IPS DF 4.7 (cell line): ENCODE results near the gene DCAF11.

Experiments used
- DNase-seq: peaks from one replicate; pipeline ENCODE4 v3.0.0-alpha.2; 2013; ENCODE audit warnings: low spot score; ENCODE audit errors: extremely low read depth

The DCAF11 gene

GRCh38 chr14:24078146-24078545 is 36.4 kb upstream of the DCAF11 start:
- no peak for DNase-seq

DNA sequence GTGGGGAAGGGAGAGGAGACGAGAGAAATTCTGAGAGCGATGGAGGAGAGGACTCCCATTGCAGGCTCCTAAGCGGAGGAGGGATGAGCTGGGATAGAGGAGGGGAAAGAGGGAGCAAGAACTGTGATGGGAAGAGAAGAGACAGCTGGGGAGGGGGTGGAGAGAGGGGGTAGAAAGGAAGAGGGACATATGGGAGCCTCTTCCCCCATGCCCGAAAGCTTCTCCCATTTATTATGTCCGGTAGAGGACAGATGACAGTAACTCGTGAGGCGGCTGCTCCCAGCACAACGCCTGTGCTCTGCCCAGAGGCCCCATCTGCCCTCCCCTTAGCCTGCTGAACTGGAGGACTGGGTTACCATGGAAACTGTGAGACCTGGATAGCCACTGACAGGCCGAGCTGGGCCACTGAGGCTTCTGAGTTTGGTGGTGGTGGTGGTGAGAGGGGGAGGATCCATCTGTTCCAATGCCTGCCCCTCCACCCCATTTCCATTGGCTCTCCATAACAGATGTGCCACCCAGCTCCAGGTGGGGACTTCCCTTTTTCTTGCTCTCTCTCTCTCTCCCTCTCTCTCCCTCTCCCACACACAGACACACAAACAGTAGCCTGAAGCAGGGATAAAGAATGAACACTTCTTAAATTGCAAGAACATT is 35.0 kb upstream of the DCAF11 start:
- DNase-seq: no peak

DNA sequence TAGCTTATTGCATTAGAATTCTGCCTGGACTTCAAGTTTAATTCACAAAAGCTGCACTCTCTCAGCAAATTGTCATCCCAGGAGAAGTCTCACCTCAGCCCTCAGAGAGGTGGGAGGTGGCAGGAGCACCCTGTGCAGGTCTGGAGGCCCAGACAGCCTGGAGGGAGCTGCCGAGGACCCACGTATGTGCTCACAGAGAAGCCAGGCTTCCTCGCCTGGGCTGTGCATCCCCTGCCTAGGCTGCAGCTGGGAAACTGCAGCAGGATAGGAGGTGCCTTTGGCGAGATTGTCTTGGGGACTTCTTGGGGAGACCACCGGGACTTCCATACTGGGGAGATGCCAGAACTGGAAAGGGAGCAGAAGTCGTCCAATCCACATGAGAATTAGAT is 34.4 kb upstream of the DCAF11 start:
- DNase-seq: no peak

DNA sequence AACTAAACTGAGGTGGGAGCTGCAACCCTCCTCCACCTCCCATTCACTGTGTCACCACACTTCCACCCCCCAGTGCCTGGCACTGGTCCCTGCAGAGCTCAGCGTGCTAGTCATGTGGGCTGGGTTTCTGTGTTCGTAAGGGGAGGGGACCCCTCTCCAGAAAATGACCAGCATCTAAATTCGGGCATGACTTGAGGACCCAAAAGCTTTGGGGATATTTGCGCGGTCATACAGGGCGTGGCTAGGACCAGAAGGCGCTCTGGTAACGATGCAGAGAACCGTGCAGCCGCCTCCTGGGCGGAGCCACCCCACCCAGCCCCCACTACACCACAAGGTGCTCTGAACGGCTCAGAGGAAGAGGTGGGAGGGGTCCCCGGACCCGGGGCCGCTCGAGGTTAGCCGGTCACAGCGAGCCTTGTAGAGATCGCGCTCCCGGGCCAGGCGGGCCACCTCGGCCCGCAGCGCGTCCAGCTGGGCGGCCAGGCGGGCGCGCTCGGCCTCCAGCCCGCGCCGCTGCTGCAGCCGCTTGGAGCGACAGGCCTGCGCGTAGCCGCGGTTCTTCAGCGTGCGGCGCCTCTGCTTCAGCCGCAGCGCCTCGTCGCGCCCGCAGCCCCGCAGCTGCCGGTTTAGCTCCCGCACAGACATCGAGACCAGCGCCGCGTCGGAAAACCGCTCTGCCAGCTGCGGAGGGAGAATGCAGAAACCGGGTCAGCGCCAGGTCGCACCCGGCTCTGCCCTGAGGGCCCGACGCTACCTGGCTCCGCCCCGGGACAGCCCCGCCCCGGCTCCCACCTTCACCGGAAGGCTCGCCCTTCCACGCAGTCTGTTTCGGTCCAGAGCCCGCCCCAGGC is 33.5 kb upstream of the DCAF11 start:
- no peak for DNase-seq

DNA sequence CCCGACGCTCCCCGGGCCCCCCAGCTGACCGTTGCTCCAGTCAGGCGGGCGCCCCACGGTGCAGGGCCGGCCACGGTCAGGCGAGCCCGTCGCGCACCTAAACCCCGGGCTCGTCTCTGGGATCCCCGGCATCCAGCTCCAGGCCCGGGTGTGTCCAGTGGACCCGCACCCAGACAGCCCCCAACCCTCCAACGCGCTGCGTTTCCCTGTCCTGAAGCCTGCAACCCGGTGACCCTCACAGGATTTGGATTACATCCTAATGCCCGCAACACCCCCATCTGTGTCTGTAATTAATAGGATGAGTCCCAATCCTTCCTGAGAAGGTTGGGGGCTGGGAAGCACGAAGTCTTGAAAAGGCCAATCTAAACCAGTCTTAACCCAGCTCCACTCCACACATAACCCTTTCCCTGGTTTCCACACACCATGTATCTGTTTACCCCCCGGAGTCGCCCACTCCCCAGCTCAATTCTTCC is 32.8 kb upstream of the DCAF11 start:
- no peak for DNase-seq

DNA sequence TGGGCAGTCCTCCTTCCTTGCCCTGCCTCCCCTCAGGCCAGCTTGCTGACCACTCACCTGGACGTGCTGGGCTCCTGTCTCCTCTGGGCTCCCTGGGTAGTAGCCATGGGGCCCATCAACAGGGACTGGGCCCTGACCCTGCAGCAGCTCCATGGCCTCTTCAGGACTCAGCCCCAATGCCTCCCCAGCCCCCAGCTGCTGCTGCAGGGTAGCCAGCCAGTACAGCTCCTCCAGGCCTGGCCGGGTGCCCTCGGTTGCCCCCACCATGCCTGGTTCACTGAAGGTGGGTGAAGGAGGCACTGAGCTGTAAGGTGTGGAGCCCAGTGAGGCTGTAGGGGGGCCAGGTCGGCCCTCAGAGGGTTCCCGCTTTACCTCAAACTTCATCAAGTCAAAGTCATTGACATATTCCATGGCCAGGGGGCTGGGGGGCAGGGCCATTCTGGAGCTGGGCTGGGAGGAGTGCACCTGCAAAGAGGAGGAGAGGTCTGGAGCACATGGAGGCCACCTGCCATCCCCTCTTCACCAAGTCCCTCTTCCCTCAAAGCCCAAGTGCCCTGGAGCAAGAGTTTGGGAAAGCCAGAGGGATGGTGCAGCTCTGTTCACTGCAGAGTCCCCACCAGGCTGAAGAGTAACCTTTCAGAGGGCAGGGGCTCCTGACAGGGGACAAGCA is 32.0 kb upstream of the DCAF11 start:
- no peak for DNase-seq

GRCh38 chr14:24083462-24083861 is 31.1 kb upstream of the DCAF11 start:
- no peak for DNase-seq

DNA sequence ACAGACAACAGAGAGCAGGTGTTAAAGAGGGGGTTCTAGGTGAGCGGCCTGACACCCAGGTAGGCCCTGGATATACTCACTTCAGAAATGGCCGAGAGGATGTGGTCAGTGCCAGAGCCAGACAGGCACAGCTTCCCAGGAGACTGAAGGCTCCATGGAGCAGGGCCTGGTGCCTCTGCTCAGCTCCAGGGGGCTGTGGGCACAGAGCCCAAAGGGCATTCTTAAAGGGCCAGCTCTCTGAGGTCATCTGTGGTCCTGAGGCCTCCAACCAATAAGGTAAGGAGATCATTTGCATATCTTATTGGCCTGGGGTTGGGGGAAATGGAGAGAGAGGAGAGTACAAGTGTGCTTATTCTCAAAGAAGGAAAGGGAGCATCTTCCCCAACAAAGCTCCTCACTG is 30.1 kb upstream of the DCAF11 start:
- no peak for DNase-seq

DNA sequence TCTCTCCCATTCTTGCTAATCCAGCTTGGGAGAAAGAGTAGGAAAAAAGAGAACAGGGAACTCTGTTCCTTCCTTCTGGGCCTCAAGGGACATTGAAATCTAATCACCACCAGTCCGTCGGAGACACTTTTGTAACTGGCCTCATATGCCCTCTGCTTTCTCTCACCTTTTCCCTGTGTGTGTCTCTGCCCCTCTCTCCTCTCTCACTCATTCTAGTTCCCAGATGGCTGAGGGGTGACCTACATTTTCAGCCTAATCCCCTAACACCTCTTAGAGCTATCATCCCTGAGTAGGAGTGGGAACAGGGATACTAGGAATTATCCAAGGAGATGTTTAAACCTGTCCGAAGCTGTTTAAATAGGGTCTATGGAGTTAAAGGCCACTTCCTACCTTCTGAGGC is 29.4 kb upstream of the DCAF11 start:
- no peak for DNase-seq

DNA sequence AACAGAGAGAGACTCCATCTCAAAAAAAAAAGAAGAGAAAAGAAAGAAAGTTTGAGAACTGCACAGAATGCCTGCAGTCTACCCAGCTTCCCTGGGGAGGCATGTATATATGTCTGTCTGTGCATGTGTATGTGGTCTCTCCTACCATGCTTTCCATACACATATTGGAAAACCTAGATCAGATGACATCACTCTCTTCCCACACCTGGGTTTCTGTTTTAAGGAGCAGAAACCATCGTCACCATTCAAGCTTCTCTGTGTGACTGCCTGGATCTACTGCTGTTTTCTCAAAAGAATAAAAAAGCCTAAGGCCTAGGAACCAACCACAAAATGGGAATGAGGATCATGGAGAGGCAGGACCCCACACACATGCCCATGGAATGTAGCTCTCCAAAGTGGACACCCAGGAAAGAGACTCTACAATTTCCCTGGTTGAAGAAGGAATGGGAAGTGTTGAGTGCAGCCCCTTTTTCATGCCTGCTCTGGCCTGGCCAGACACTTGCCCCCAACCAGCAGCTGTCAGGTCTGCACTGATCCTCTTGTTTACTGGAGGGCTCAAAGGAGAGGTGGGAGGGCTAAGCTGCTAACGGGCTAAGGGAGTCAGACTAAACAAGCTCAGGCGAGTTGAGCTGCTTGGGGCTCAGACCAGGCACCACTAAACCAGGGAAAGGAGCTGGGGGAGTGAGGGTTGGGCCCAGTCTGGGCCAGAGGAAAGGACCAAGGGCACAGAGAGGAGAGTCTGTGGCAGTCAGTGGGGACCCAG is 28.2 kb upstream of the DCAF11 start:
- no peak for DNase-seq

- no peak for DNase-seq
These were observed 27.6 kb upstream of the DCAF11 start for GRCh38 chr14:24087004-24087403.

DNA sequence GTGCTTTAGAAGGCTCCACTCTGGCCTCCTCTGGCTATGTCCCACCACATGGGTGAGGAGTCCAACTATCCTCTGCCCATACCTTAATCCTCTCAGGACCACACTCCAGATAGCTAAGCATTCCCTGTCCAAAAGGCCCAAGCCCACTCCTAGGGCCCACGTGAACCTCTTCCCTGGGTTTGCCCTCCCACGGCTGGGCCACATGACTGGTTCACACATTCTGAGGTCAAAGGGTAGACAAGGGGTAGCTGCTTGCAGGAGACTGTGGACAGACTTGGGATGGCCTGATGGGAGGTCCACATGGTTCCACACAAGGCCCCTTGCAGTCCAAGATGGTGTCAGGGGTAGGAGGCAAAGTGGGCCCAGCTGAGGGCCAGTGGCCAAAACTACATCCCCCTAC is 26.5 kb upstream of the DCAF11 start:
- DNase-seq: no peak

- no peak for DNase-seq
These were observed 24.7 kb upstream of the DCAF11 start for GRCh38 chr14:24089890-24090289.

DNA sequence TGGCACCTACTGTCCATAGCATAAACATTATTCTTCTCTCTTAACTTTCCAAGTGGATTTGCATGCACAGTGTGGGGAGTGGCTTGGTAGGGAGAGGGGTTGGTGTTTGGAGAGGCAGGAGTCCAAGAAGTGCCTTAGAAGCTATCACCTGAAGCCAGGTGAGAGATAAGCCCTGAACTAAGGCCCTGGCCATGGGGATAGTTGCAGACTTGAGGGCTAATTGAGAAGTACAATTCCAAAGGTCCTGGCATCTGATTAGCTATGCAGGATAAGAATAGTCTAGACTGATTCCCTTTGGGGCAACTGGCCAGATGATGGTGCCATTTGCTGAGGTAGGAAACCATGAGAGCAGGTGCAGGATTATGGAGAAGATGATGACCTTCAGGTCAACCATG is 22.5 kb upstream of the DCAF11 start:
- no peak for DNase-seq

DNA sequence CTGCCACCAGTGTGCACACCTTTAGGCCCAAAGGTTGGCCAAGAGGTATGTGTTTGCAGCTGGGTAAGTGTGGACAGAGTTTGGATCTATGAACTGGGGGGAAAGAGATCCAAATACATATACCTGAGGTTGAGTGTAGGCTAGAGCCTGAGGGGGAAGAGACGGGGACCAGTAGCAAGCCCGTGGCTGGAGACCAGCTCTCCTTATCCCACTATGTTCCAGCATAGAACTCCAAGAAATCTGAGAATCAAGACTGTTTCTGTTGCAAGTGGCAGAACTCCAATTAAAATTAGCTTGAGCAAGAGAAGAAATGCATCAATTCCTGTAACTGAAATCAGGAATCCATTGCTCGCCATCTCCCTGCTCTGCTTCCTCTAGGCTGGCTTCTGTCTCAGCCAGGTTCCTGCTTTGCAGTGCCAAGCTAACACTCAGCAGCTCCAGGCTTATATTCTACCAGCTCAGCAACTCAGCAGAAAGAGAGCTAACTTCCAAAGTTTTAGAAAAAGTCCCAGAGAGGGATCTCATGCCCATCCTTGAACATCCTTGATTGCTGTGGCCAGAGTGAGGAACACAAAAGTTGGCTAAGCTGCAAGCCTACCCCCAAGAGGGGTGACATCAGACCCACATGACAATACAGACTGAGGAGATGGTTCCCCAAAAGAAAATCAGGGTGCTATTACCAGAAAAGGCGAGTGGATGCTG is 21.9 kb upstream of the DCAF11 start:
- DNase-seq: no peak

DNA sequence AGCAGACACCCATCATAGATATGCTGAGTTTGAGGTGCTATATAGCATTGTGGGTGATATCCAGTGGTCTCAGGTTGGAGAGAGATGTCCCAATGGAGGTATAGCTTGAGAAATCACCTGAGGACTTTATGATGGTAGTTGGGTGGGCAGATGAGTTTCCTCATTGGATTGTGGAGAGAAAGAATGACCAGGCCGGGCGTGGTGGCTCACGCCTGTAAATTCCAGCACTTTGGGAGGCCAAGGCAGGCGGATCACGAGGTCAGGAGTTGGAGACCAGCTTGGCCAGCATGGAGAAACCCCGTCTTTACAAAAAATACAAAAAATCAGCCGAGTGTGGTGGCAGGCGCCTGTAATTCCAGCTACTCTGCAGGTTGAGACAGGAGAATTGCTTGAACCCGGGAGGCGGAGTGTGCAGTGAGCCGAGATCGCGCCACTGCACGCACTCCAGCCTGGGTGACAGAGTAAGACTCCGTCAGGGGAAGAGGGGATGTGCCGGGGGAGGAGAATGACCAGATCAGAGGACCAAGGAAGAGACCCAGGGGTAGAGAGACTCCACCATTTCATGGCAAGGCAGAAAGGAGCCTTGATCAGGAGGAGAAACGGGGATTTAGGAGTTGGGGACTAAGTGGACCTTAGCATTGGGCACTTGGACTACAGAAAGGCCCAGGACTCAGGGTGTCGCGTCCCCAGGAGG is 21.2 kb upstream of the DCAF11 start:
- no peak for DNase-seq

- DNase-seq: peak; percentile 53
These were observed 20.4 kb upstream of the DCAF11 start, which contains the start of gene PCK2 for GRCh38 chr14:24093901-24094840. PCK2 (plus strand) TSS chr14:24094311; CDS start chr14:24094406, 95 bp downstream.

GRCh38 chr14:24094841-24095270 is 19.7 kb upstream of the DCAF11 start:
- no peak for DNase-seq
